Sigmoid colon (tissue), 7 donors: ENCODE measurements around the gene USP40. TPM values are rescaled to one million over a fixed set of nuclear protein-coding genes. Genes with fewer than 3 reads are reported as not detected.

Experiments
- DNase-seq: peaks from one replicate; pipeline ENCODE4 v3.0.0-alpha.2; 2019
- H3K27ac ChIP-seq, 4 donors: fragments of 200-600 bp; sonication (generic); one replicate each; pipeline ENCODE4 v1.5.1; 2016 to 2019; ENCODE audit warnings: mild to moderate bottlenecking in 1 of 4
- H3K27me3 ChIP-seq, 3 donors: fragments of 200-600 bp; sonication (generic); one replicate each; pipeline ENCODE4 v1.5.1; 2019; ENCODE audit warnings: mild to moderate bottlenecking in 1 of 3
- H3K36me3 ChIP-seq, 4 donors: fragments of 200-600 bp; sonication (generic); one replicate each; pipeline ENCODE4 v1.5.1; 2016 to 2019
- H3K4me1 ChIP-seq, 4 donors: fragments of 200-600 bp; sonication (generic); one replicate each; pipeline ENCODE4 v1.5.1; 2017 to 2019
- H3K4me3 ChIP-seq, 4 donors: fragments of 200-600 bp; sonication (generic); one replicate each; pipeline ENCODE4 v1.5.1; 2017 to 2019; ENCODE audit warnings: mild to moderate bottlenecking in 2 of 4, moderate library complexity in 1 of 4
- H3K9me3 ChIP-seq, 4 donors: fragments of 200-600 bp in 3 of 4; sonication (generic) in 3 of 4; one replicate each; pipeline versions ENCODE4 v1.5.1 to v1.6.1; 2013 to 2019
- CTCF ChIP-seq, 4 experiments: fragments of 450-650 bp in 3 of 4; fragments of 200-600 bp in 1 of 4; IDR thresholded peaks; one replicate each; pipeline ENCODE4 v1.5.1; 2016 to 2019; ENCODE audit warnings: antibody characterized with exemption in 4 of 4, mild to moderate bottlenecking in 3 of 4, moderate library complexity in 2 of 4
- EP300 ChIP-seq, 4 donors: sonication (generic); formaldehyde crosslinking; IDR thresholded peaks; one replicate each; pipeline ENCODE4 v1.6.1; 2017; ENCODE audit warnings: antibody characterized with exemption in 4 of 4
- POLR2A ChIP-seq, 2 donors: fragments of 450-650 bp; IDR thresholded peaks; one replicate each; pipeline ENCODE4 v1.6.1; 2016; ENCODE audit warnings: antibody characterized with exemption in 2 of 2, mild to moderate bottlenecking in 2 of 2, moderate library complexity in 2 of 2
- POLR2AphosphoS5 ChIP-seq, 4 donors: sonication (generic); formaldehyde crosslinking; IDR thresholded peaks; one replicate each; pipeline ENCODE4 v1.6.1; 2017; ENCODE audit warnings: antibody characterized with exemption in 4 of 4
- WGBS, 2 donors: extraction: QIAGEN DNeasy Blood & Tissue Kit; methylation state at CpG; one replicate each; pipeline ENCODE4 v1.1.7; 2013; 5-methylcytosine and 5-hydroxymethylcytosine counted together
- intact Hi-C: fragments of 100-400 bp; cut with DNase I; formaldehyde crosslinking; loops from one replicate; pipeline ENCODE4 v1.15.1; 2023
- polyA plus RNA-seq, 3 donors: library from polyadenylated mRNA; stranded (reverse); fragments of 200-250 nt; gene quantifications; one replicate each; pipeline ENCODE4 v1.2.3, GENCODE V29; 2013
- total RNA-seq, 4 donors: library from RNA; depleted of rRNA; stranded (reverse); fragments of >200 nt; gene quantifications; one replicate each; pipeline ENCODE4 v1.1.0, GENCODE V29; 2016
- donor health status: healthy with polysubstance abuse.
- donor health status: Bipolar disorder and iron deficiency.
- donor health status: healthy.

Gene USP40
- total and polyA plus RNA-seq, 7 donors, result 9.6 to 34.5 (median 23.4) TPM

GRCh38 chr2:233532971-233533370, 33.6 kb downstream of the USP40 start:
- H3K27ac ChIP-seq, result no peak overlapping the region
- 100% methylated on average over 1 of the region's 1 CpG for WGBS, 2 donors
- TF ChIP-seq POLR2AphosphoS5 (IDR thresholded peaks at IDR 0.05) (no peak), POLR2A (IDR thresholded peaks at IDR 0.05) (no peak), CTCF (IDR thresholded peaks at IDR 0.05) (no peak), EP300 (IDR thresholded peaks at IDR 0.05) (no peak)
- no peaks in the 10 kb centered on the region for H3K27me3 ChIP-seq
- no peaks in the 10 kb centered on the region for H3K4me1 ChIP-seq
- no peak for DNase-seq
- H3K4me3 ChIP-seq, result no peak overlapping the region
- intact Hi-C loops, result no loop called here
- no peaks in the 10 kb centered on the region for H3K9me3 ChIP-seq
- peaks cover 0 to 62% (median 11%) of the 10 kb centered on the region in 4 donors for H3K36me3 ChIP-seq

- Histone ChIP-seq H3K27ac (no peak overlapping the region), H3K9me3 (no peaks in the 10 kb centered on the region), H3K27me3 (no peaks in the 10 kb centered on the region), H3K4me3 (no peak overlapping the region), H3K36me3 (peaks cover 0 to 58% (median 13%) of the 10 kb centered on the region in 4 donors), H3K4me1 (no peaks in the 10 kb centered on the region)
- TF ChIP-seq EP300 (IDR thresholded peaks at IDR 0.05) (no peak), CTCF (IDR thresholded peaks at IDR 0.05) (no peak), POLR2AphosphoS5 (IDR thresholded peaks at IDR 0.05) (no peak), POLR2A (IDR thresholded peaks at IDR 0.05) (no peak)
- DNase-seq, result no peak
- WGBS, 2 donors, result 86% methylated on average over 6 of the region's 6 CpGs
- intact Hi-C loops, result no loop called here
These were observed 34.6 kb downstream of the USP40 start for GRCh38 chr2:233531955-233532354.

GRCh38 chr2:233530381-233530780, 36.2 kb downstream of the USP40 start:
- no peak overlapping the region for H3K27ac ChIP-seq
- no peaks in the 10 kb centered on the region for H3K9me3 ChIP-seq
- no peaks in the 10 kb centered on the region for H3K27me3 ChIP-seq
- intact Hi-C loops, result no loop called here
- no peak for DNase-seq
- H3K4me1 ChIP-seq, result no peaks in the 10 kb centered on the region
- no peak overlapping the region for H3K4me3 ChIP-seq
- 32 to 62% methylated on average over 1 of the region's 1 CpG for WGBS, 2 donors
- no peak for TF ChIP-seq EP300 (IDR thresholded peaks at IDR 0.05)
- TF ChIP-seq POLR2A (IDR thresholded peaks at IDR 0.05), result no peak
- no peak for TF ChIP-seq CTCF (IDR thresholded peaks at IDR 0.05)
- no peak for TF ChIP-seq POLR2AphosphoS5 (IDR thresholded peaks at IDR 0.05)
- H3K36me3 ChIP-seq, result peaks cover 3 to 64% (median 16%) of the 10 kb centered on the region in 4 donors

- no peak for DNase-seq
- H3K27me3 ChIP-seq, result no peaks in the 10 kb centered on the region
- H3K36me3 ChIP-seq, result peaks cover 5 to 67% (median 14%) of the 10 kb centered on the region in 4 donors
- no peaks in the 10 kb centered on the region for H3K9me3 ChIP-seq
- H3K4me1 ChIP-seq, result no peaks in the 10 kb centered on the region
- intact Hi-C loops, result no loop called here
- no peak overlapping the region for H3K4me3 ChIP-seq
- 97% methylated on average over 10 of the region's 10 CpGs for WGBS, 2 donors
- H3K27ac ChIP-seq, result no peak overlapping the region
- no peak for TF ChIP-seq POLR2AphosphoS5 (IDR thresholded peaks at IDR 0.05)
- no peak for TF ChIP-seq CTCF (IDR thresholded peaks at IDR 0.05)
- TF ChIP-seq EP300 (IDR thresholded peaks at IDR 0.05), result no peak
- no peak for TF ChIP-seq POLR2A (IDR thresholded peaks at IDR 0.05)
These were observed 38.4 kb downstream of the USP40 start for GRCh38 chr2:233528182-233528581.

GRCh38 chr2:233525791-233526190, 40.8 kb downstream of the USP40 start:
- intact Hi-C loops, result no loop called here
- H3K36me3 ChIP-seq, result peaks cover 4 to 77% (median 9%) of the 10 kb centered on the region in 4 donors
- no peak overlapping the region for H3K4me3 ChIP-seq
- no peaks in the 10 kb centered on the region for H3K9me3 ChIP-seq
- TF ChIP-seq CTCF (IDR thresholded peaks at IDR 0.05) (no peak), EP300 (IDR thresholded peaks at IDR 0.05) (no peak), POLR2A (IDR thresholded peaks at IDR 0.05) (no peak), POLR2AphosphoS5 (IDR thresholded peaks at IDR 0.05) (no peak)
- no peak for DNase-seq
- no peaks in the 10 kb centered on the region for H3K4me1 ChIP-seq
- H3K27me3 ChIP-seq, result no peaks in the 10 kb centered on the region
- no peak overlapping the region for H3K27ac ChIP-seq
